ENCODE data around the gene RPL36. TPM values are rescaled to one million over a fixed set of nuclear protein-coding genes. Genes with fewer than 3 reads are reported as not detected.

RPL36 gene
- total and polyA plus RNA-seq, 9 of the 15 experiments (the other 6 are each of a cell fraction or from before 2014, with no cell fraction given) = 350 to 3,412 (median 1,507) TPM

DNA sequence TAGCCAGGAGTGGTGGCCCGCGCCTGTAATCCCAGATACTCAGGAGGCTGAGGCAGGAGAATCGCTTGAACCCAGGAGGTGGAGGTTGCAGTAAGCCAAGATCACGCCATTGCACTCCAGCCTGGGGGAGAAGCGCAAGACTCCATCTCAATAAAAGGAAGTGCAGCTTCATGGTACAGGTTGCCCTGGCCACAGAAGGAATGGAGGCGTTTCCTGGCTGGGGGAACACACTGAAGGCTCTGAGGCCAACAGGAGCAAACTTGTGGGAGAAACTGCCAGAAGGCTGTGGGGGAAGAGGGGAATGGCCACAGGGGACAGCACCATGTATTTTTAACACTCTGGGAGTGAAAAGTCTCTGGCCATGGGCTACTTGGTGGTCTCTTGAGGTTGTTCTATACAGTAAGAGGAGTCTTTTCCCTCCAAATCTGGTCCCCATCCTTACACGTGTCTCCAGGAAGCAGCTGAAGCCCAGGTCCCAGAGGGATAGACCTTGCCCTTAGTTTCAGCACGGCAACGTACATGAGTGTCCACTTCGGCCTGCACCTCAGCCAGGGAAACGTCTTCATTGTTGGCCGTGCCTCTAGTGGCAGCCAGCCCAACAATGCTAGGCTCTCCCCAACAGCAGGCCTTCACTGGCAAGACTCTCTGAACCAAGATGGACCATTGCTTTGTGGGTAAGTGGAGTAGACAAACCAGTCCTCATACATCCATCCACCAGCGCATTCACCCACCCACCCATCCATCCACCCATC lies 17.2 kb upstream of the RPL36 start:
- ATAC-seq = no peak
- H3K79me2 ChIP-seq (ENCODE audit: control insufficient read depth, insufficient read depth, low read length) = no peaks in the 10 kb centered on the region
- no peak overlapping the region for H3K4me2 ChIP-seq (ENCODE audit: insufficient read depth, low read length)
- no TSS peak for BruUV-seq (replicated peaks)
- H3K9me3 ChIP-seq (replicated peaks; ENCODE audit: control insufficient read depth, insufficient read depth, low read depth, low read length) = no peaks in the 10 kb centered on the region
- CTCF ChIA-PET (ENCODE audit: low intra/inter-chr PET ratio) = no interaction called here
- no peak overlapping the region for H3K4me3 ChIP-seq
- FAIRE-seq = peak; percentile 67
- POLR2A ChIA-PET = interaction anchor here (0.7 to 2.5 kb wide), 3 partner anchors 14 to 51 kb away, joined by 3 to 8 read pairs (median 4); partner anchors contain the start of genes RPL36, SAFB and SAFB2
- DNase-seq (ENCODE audit: extremely low read depth in 1 of 4, low spot score in 3 of 4) = no peak
- no peak overlapping the region for H2AFZ ChIP-seq (ENCODE audit: low read depth, low read length)
- H4K20me1 ChIP-seq (replicated peaks; ENCODE audit: control insufficient read depth, insufficient read depth, low read length) = no peaks in the 10 kb centered on the region; the same call in 1 of the 2 replicates
- intact Hi-C loops (cut with micrococcal nuclease) (no loop called here), in situ Hi-C loops (cut with MboI) (no loop called here)
- no peaks in the 10 kb centered on the region for H3K9me1 ChIP-seq (ENCODE audit: control insufficient read depth, insufficient read depth, low read length)
- no peak overlapping the region for H3K9ac ChIP-seq (ENCODE audit: insufficient read depth in 1 of 2, low read depth in 2 of 2, low read length in 2 of 2)
- WGBS (ENCODE audit: insufficient coverage, low coverage, missing lambda C conversion rate) = 67% methylated on average over 12 of the region's 13 CpGs
- H3K4me1 ChIP-seq (replicated peaks in 1 of 2; ENCODE audit: control insufficient read depth in 2 of 2, insufficient read depth in 2 of 2, low read length in 2 of 2) = peaks cover 10 to 29% of the 10 kb centered on the region in 2 experiments; a peak in 4 of 5 replicates
- H3K36me3 ChIP-seq (ENCODE audit: control insufficient read depth, insufficient read depth, low read length) = peaks cover 26% of the 10 kb centered on the region; the same call in 2 of the 3 replicates
- TF ChIP-seq NBN (IDR thresholded peaks at IDR 0.05; ENCODE audit: low read depth) = no peak
- TF ChIP-seq FOXA3 (CRISPR knock-in tag; conservative IDR thresholded peaks at IDR 0.05 in 1 of 2, IDR thresholded peaks at IDR 0.05 in 1 of 2) = no peak
- TF ChIP-seq SPI1 (IDR thresholded peaks at IDR 0.05; ENCODE audit: borderline replicate concordance, low read depth, low read length) = peak; percentile 23; the same call in 1 of the 2 replicates
- no peaks in the 10 kb centered on the region for H3K27me3 ChIP-seq (ENCODE audit: control insufficient read depth in 2 of 2, insufficient read depth in 2 of 2, low read length in 2 of 2)
- H3K27ac ChIP-seq (ENCODE audit: extremely low read depth, low read depth, low read length) = no peak overlapping the region

- no peak overlapping the region for H3K4me2 ChIP-seq (ENCODE audit: insufficient read depth, low read length)
- H3K9ac ChIP-seq (ENCODE audit: insufficient read depth in 1 of 2, low read depth in 2 of 2, low read length in 2 of 2) = no peak overlapping the region
- ATAC-seq (no peak), DNase-seq (ENCODE audit: extremely low read depth in 1 of 4, low spot score in 3 of 4) (no peak), FAIRE-seq (peak; percentile 44)
- no TSS peak for BruUV-seq (replicated peaks)
- ChIA-PET POLR2A (no interaction called here), CTCF (ENCODE audit: low intra/inter-chr PET ratio) (no interaction called here)
- in situ Hi-C loops (cut with MboI) (no loop called here), intact Hi-C loops (cut with micrococcal nuclease) (no loop called here)
- no peak overlapping the region for H3K27ac ChIP-seq (ENCODE audit: extremely low read depth, low read depth, low read length)
- H3K4me1 ChIP-seq (replicated peaks in 1 of 2; ENCODE audit: control insufficient read depth in 2 of 2, insufficient read depth in 2 of 2, low read length in 2 of 2) = peaks cover 10 to 33% of the 10 kb centered on the region in 2 experiments; a peak in 4 of 5 replicates
- H3K9me3 ChIP-seq (replicated peaks; ENCODE audit: control insufficient read depth, insufficient read depth, low read depth, low read length) = no peaks in the 10 kb centered on the region
- no peak overlapping the region for H3K4me3 ChIP-seq
- H4K20me1 ChIP-seq (replicated peaks; ENCODE audit: control insufficient read depth, insufficient read depth, low read length) = no peaks in the 10 kb centered on the region; the same call in 1 of the 2 replicates
- no peaks in the 10 kb centered on the region for H3K27me3 ChIP-seq (ENCODE audit: control insufficient read depth in 2 of 2, insufficient read depth in 2 of 2, low read length in 2 of 2)
- no peaks in the 10 kb centered on the region for H3K79me2 ChIP-seq (ENCODE audit: control insufficient read depth, insufficient read depth, low read length)
- 89% methylated on average over 1 of the region's 1 CpG for WGBS (ENCODE audit: insufficient coverage, low coverage, missing lambda C conversion rate)
- H3K9me1 ChIP-seq (ENCODE audit: control insufficient read depth, insufficient read depth, low read length) = no peaks in the 10 kb centered on the region
- no peak overlapping the region for H2AFZ ChIP-seq (ENCODE audit: low read depth, low read length)
- peaks cover 28% of the 10 kb centered on the region; the same call in 2 of the 3 replicates for H3K36me3 ChIP-seq (ENCODE audit: control insufficient read depth, insufficient read depth, low read length)
- TF ChIP-seq SUPT5H (IDR thresholded peaks at IDR 0.05) (peak; percentile 36; the same call in 1 of the 2 replicates), HDAC1 (IDR thresholded peaks at IDR 0.05) (no peak), POLR2B (IDR thresholded peaks at IDR 0.05; ENCODE audit: low read depth, partially characterized antibody) (peak; percentile 43), EHMT2 (IDR thresholded peaks at IDR 0.05) (peak; percentile 55; the same call in 1 of the 2 replicates), FOSL1 (tag; conservative IDR thresholded peaks at IDR 0.05) (no peak), FOXA3 (CRISPR knock-in tag; conservative IDR thresholded peaks at IDR 0.05 in 1 of 2, IDR thresholded peaks at IDR 0.05 in 1 of 2) (no peak), ZNF224 (CRISPR knock-in tag; IDR thresholded peaks at IDR 0.05) (no peak), ZNF184 (CRISPR knock-in tag; IDR thresholded peaks at IDR 0.05) (no peak), ZBTB26 (CRISPR knock-in tag; IDR thresholded peaks at IDR 0.05) (peak; percentile 10; the same call in 1 of the 2 replicates), POLR2A (conservative IDR thresholded peaks at IDR 0.05) (peak; percentile 39), ELF4 (CRISPR knock-in tag; IDR thresholded peaks at IDR 0.05) (0 out of 2 replicates have a peak, but pooled peaks have one; percentile 43)
- TF ChIP-seq, protein P1, sequence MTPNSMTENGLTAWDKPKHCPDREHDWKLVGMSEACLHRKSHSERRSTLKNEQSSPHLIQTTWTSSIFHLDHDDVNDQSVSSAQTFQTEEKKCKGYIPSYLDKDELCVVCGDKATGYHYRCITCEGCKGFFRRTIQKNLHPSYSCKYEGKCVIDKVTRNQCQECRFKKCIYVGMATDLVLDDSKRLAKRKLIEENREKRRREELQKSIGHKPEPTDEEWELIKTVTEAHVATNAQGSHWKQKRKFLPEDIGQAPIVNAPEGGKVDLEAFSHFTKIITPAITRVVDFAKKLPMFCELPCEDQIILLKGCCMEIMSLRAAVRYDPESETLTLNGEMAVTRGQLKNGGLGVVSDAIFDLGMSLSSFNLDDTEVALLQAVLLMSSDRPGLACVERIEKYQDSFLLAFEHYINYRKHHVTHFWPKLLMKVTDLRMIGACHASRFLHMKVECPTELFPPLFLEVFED (CRISPR knock-in tag; conservative IDR thresholded peaks at IDR 0.05) = peak; percentile 63; the same call in 1 of the 2 replicates
Measured at GRCh38 chr19:5673752-5674151, 16.3 kb upstream of the RPL36 start.

Measured in K562 (cell line).